ENCODE results near the gene USP31.

Gene USP31

DNA sequence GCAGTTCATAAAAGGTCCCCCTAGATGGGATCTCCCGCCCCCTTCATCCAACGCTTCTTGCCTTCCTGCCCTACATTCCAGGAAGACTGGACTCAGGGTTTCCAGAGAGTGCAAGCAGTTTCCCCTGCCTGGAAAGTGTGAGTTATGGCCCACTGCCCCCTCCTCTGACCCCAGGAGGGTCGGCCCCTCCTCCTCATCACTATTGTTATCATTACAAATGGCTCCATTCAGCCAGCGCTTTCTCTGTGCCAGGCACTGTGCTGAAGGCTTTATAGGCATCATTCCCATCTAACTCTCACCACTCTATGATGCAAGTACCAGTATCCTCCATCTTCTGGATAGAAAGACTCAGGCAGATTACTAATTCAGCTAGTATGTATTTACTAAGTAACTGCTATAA is 90.7 kb downstream of the USP31 start:
- DNase-seq, result no peak

- DNase-seq, result no peak
Measured at GRCh38 chr16:23057013-23057596, 92.1 kb downstream of the USP31 start.

DNA sequence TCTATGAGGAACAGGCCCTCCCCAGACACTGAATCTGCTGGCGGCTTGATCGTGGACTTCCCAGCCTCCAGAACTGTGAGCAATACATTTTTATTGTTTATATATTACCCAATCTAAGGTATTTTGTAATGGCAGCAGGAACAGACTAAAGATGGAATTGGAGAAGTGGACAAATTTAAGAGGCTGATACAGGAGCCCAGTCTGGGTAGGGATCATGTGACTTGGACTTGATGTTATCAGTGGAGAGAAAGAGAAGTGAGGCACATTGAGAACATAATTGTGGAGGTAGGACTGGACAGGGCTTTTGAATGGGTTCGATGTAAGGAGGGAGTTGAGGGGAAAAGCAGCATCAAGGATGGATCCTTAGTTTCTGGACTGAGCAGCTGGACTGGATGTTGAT is 93.8 kb downstream of the USP31 start:
- no peak for DNase-seq

- DNase-seq, result no peak
Measured at GRCh38 chr16:23052908-23053580, 96.2 kb downstream of the USP31 start.

- DNase-seq, result no peak
Measured at GRCh38 chr16:23052221-23052620, 97.0 kb downstream of the USP31 start.

GRCh38 chr16:23051587-23051986 is 97.7 kb downstream of the USP31 start:
- no peak for DNase-seq

DNA sequence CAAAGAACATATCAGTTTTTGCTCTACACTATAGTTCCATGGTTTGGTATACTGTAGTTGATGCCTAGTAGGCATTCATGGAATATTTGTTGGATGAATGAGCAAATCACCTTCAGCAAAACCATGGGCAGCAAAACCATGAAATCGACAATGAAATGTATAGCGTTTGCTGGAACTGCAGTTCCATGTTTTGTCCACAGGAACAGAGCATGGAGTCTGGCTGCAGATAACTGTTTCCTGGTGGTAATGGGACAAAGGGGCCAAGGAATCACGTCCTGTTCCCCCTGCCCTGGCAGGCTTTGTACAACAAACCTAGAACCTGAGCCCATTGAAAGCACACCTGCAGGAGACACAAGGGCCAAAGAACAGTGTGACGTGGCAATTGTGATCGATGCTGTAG is 101.1 kb downstream of the USP31 start:
- no peak for DNase-seq

- no peak for DNase-seq
Measured at GRCh38 chr16:23045025-23045424, 104.2 kb downstream of the USP31 start.

GRCh38 chr16:23040246-23040645 is 109.0 kb downstream of the USP31 start:
- no peak for DNase-seq

- DNase-seq, result no peak
Measured at GRCh38 chr16:23039118-23039517, 110.1 kb downstream of the USP31 start.

- DNase-seq, result no peak
Measured at GRCh38 chr16:23035240-23035639, 114.0 kb downstream of the USP31 start.

- DNase-seq, result no peak
Measured at GRCh38 chr16:23031508-23032098, 117.6 kb downstream of the USP31 start.

DNA sequence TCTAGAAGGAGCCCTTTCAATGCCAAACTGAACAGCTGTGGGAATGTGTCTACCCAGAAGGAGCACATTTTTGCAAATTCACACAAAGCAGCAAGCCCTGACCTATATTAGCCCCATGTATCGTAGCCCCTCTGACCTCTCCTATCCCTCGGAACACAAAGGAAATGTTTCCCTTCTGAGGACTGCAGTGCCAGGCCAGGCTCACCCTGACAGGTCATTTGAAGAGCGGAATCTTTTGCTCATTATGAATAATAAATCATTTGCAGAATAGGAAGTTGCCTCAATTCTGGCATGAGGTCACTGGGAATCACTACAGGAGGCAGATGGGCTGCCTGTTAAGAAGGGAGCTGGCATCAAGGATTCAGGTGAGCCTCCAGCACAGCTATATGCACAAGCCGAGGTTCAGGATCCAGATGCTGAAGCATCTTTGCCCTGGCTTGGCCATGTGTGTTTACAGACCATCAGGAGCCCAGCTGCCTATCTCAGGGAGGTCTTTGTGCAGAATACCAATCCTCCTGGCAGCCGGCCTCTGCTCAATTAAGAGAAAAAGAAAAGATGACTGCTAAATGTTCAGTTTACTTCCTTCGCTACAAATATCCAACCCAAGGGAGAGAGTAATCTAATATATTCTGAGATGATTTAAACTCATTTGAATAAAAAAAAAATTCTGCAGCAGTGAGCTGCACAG is 119.4 kb downstream of the USP31 start:
- DNase-seq, result no peak

DNA sequence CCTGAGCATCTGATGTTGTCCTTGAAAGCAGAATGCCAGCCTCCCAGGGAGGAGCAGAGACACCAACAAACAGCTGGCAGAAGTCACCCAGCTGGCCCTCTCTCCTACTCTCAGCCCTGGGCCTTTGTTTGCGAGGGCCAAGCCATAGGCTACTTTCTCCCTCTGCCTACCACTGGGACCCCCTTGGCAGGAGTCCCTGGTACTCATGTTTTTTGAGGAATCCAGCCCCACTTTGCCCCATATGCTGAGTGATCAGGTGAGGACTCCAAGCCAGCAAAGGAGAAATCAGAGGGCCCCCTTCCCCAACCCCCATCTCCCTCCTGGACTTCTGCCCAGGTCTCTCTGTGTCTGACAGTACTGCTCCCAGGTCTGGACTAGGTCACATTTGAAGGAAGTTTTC is 121.9 kb downstream of the USP31 start:
- DNase-seq, result no peak

DNA sequence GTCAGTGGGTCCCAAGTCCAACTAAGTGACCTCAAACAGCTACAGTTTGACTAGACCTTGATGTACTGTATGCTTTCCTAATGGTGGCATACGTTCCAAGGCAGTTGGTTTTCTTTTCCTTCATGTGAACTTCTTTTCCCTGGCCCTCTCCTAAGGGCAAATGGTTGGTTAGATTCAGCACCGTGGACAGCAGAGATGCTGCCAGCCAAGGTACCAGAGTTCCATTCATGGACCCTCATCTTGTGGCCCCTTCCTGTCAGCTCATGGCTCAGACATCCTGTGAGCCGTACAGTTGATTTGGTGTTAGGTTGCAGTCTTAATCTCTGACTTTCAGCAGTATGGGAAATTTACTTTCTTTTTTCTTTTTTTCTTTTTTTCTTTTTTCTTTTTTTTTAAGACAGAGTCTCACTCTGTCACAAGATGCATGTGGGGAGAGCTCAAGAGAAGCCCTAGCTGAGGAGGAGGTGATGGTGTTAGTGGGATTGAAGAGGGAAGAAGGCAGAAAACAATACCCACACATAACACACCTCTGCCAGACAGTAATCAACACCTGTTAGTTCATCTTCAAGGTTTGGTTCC is 122.4 kb downstream of the USP31 start:
- no peak for DNase-seq

DNA sequence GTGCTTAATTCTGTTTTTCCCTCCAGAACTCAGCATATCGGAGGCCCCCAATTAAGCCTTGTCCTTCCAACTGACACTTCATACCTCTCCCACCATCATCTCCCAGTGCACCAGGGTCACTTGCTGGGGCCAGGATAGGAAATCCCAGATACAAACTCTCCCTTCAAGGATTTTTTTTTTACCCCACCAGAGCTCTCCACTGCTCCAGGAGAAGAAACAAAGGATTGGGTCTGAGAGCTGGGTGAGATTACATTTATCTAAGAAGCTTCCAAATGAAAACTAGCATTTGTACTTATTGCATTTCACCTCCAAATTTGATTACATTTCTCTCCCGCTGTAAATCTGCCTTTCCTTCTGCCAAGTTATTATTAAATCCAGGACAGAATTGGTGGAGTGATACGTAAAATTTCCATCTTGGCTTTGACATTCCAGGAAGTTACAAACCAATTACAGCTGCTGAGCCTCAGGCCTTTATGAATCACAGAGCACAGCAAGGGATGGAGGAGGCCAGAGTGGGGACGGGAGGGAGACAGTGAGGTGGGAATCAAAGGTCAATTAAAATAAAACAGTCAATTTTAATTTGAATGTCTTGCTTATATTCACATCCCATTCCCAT is 123.5 kb downstream of the USP31 start:
- DNase-seq, result no peak

DNA sequence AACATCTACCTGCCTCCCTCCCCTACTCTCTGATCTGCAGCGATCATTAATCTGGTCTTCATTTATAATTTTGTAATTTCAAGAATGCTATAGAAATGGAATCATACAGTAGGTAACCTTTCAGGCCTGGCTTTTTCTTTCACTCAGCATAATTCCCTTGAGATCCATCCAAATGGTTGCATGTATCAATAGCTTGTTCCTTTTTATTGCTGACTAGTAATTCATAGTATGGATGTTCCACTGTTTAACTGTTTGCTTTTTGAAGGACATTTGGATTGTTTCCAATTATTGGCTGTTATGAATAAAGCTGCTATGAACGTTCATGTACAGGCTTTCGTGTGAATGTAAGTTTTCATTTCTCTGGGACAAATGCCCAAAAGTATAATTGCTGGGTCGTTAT is 125.2 kb downstream of the USP31 start:
- DNase-seq, result no peak

DNA sequence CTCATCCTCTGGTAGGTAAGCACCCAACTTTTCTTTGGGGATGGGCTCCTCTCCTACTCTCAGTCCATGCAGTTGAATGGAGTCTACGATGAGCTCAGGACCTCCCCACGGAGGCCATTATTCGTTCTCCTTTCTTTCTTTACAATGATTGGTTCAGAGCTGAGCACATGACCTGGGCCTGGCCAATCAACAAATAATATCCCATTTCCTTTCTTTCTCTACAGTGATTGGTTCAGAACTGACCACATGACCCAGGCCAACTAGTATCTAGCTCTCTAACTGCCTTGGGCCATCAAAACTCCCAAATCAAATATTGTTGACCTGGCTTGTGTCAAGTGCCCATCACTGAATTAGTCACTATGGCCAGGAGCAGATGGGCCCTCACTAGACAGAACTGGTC is 129.2 kb downstream of the USP31 start:
- DNase-seq, result no peak

GRCh38 chr16:23016368-23016767 is 132.9 kb downstream of the USP31 start:
- DNase-seq, result no peak

- no peak for DNase-seq
Measured at GRCh38 chr16:23015580-23015979, 133.7 kb downstream of the USP31 start.

DNA sequence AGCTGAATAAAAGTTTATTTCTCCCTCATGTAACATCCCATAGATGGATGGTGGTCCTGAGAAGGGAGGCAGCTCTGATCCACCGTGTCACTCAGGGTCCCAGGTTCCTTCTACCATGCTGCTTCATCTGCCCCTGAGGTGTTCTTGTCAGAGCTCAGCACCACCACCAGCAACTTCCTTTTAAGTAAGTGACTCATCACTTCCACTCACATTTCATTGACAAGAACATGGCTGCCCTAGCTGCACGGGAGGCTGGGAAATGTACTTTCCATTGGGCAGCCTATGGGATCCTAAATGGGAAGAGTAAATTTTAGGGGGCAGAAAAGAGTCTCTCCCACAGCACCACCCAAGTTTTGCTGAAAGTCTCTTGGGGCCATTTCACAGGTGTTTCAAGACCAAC is 134.7 kb downstream of the USP31 start:
- no peak for DNase-seq
